ENCODE data around the gene CCBE1.

Gene CCBE1

GRCh38 chr18:59674186-59674902, 22.9 kb downstream of the CCBE1 start:
- Histone ChIP-seq H2AFZ (ENCODE audit: low read depth, low read length, severe bottlenecking) (no peak overlapping the region), H3K36me3 (ENCODE audit: low read length) (no peaks in the 10 kb centered on the region)

GRCh38 chr18:59672235-59672711, 24.9 kb downstream of the CCBE1 start:
- Histone ChIP-seq H2AFZ (ENCODE audit: low read depth, low read length, severe bottlenecking) (no peak overlapping the region), H3K27me3 (ENCODE audit: low read length) (no peaks in the 10 kb centered on the region), H3K79me2 (ENCODE audit: insufficient read depth, low read length) (no peaks in the 10 kb centered on the region)

More at GRCh38 chr18:59674186-59674902, 22.9 kb downstream of the CCBE1 start:
- Histone ChIP-seq H3F3A (ENCODE audit: insufficient read depth) (no peaks in the 10 kb centered on the region), H4K20me1 (ENCODE audit: low read depth, low read length) (no peaks in the 10 kb centered on the region), H3K4me2 (ENCODE audit: low read depth, low read length, poor library complexity, severe bottlenecking) (no peak overlapping the region), H3K9ac (ENCODE audit: low read length) (no peak overlapping the region), H3K79me2 (ENCODE audit: insufficient read depth, low read length) (no peaks in the 10 kb centered on the region), H3K27ac (ENCODE audit: low read depth, low read length) (no peak overlapping the region), H3K9me3 (ENCODE audit: insufficient read depth, low read length) (no peaks in the 10 kb centered on the region), H3K4me3 (ENCODE audit: insufficient read depth, low read length, poor library complexity, severe bottlenecking) (no peak overlapping the region), H3K9me2 (replicated peaks; ENCODE audit: insufficient read depth, low read length) (no peaks in the 10 kb centered on the region), H3K27me3 (ENCODE audit: low read length) (no peaks in the 10 kb centered on the region)
- TF ChIP-seq EZH2phosphoT487 (conservative IDR thresholded peaks at IDR 0.05; ENCODE audit: low read length) = no peak

GRCh38 chr18:59671551-59671950, 25.7 kb downstream of the CCBE1 start:
- H3K79me2 ChIP-seq (ENCODE audit: insufficient read depth, low read length) = no peaks in the 10 kb centered on the region
- no peaks in the 10 kb centered on the region for H3K27me3 ChIP-seq (ENCODE audit: low read length)
- H3K9me2 ChIP-seq (replicated peaks; ENCODE audit: insufficient read depth, low read length) = no peaks in the 10 kb centered on the region

More at GRCh38 chr18:59672235-59672711, 24.9 kb downstream of the CCBE1 start:
- no peaks in the 10 kb centered on the region for H3K9me3 ChIP-seq (ENCODE audit: insufficient read depth, low read length)
- H3K27ac ChIP-seq (ENCODE audit: low read depth, low read length) = no peak overlapping the region
- TF ChIP-seq CTCF (IDR thresholded peaks at IDR 0.05; ENCODE audit: insufficient read depth, low read length, poor library complexity, severe bottlenecking) (no peak), EZH2phosphoT487 (conservative IDR thresholded peaks at IDR 0.05; ENCODE audit: low read length) (no peak)
- no peak overlapping the region for H3K4me3 ChIP-seq (ENCODE audit: insufficient read depth, low read length, poor library complexity, severe bottlenecking)
- no peaks in the 10 kb centered on the region for H3F3A ChIP-seq (ENCODE audit: insufficient read depth)
- no peak overlapping the region for H3K9ac ChIP-seq (ENCODE audit: low read length)
- no peaks in the 10 kb centered on the region for H3K9me2 ChIP-seq (replicated peaks; ENCODE audit: insufficient read depth, low read length)
- no peak overlapping the region for H3K4me2 ChIP-seq (ENCODE audit: low read depth, low read length, poor library complexity, severe bottlenecking)
- no peaks in the 10 kb centered on the region for H4K20me1 ChIP-seq (ENCODE audit: low read depth, low read length)
- no peaks in the 10 kb centered on the region for H3K36me3 ChIP-seq (ENCODE audit: low read length)

More at GRCh38 chr18:59671551-59671950, 25.7 kb downstream of the CCBE1 start:
- Histone ChIP-seq H4K20me1 (ENCODE audit: low read depth, low read length) (no peaks in the 10 kb centered on the region), H3K4me3 (ENCODE audit: insufficient read depth, low read length, poor library complexity, severe bottlenecking) (no peak overlapping the region), H3K9ac (ENCODE audit: low read length) (no peak overlapping the region), H2AFZ (ENCODE audit: low read depth, low read length, severe bottlenecking) (no peak overlapping the region), H3K36me3 (ENCODE audit: low read length) (no peaks in the 10 kb centered on the region), H3K27ac (ENCODE audit: low read depth, low read length) (no peak overlapping the region), H3F3A (ENCODE audit: insufficient read depth) (no peaks in the 10 kb centered on the region), H3K4me2 (ENCODE audit: low read depth, low read length, poor library complexity, severe bottlenecking) (no peak overlapping the region), H3K9me3 (ENCODE audit: insufficient read depth, low read length) (no peaks in the 10 kb centered on the region)
- TF ChIP-seq CTCF (IDR thresholded peaks at IDR 0.05; ENCODE audit: insufficient read depth, low read length, poor library complexity, severe bottlenecking) (no peak), EZH2phosphoT487 (conservative IDR thresholded peaks at IDR 0.05; ENCODE audit: low read length) (no peak)

All from SU-DHL-6 (cell line).